Esophagus muscularis mucosa (tissue), 2 donors: ENCODE data around the gene TMEM9.

Source experiments
- POLR2A ChIP-seq: fragments of 450-650 bp; IDR thresholded peaks from one replicate; pipeline ENCODE4 v1.6.1; 2017; ENCODE audit warnings: antibody characterized with exemption, moderate library complexity, mild to moderate bottlenecking, low read depth
- POLR2AphosphoS5 ChIP-seq, 2 donors: sonication (generic); formaldehyde crosslinking; IDR thresholded peaks; one replicate each; pipeline ENCODE4 v1.6.1; 2017; ENCODE audit warnings: antibody characterized with exemption in 2 of 2

- no peak for TF ChIP-seq POLR2AphosphoS5 (IDR thresholded peaks at IDR 0.05)
- no peak for TF ChIP-seq POLR2A
Measured at GRCh38 chr1:201094832-201095231, 59.4 kb downstream of the TMEM9 start.
